ENCODE measurements around the gene EPM2A.

DNA sequence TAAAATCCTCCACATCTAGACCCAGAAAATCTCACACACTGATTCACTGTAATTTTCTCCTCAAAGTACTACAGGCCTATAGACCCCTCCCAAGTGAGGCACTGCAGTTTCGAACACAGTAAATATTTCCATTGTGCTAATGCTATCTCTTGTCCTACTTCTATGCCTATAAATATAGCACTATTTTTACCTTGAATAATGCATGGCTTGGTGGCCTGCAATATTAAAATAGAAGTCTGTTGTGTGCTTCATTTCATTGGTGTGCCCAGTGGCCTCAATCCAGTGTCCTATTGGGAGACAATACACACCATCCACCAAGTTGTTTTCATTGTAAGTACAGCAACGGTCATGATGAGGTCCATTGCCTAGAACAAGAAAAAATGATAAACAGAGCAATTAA lies 49.4 kb downstream of the EPM2A start:
- TF ChIP-seq, protein P1, sequence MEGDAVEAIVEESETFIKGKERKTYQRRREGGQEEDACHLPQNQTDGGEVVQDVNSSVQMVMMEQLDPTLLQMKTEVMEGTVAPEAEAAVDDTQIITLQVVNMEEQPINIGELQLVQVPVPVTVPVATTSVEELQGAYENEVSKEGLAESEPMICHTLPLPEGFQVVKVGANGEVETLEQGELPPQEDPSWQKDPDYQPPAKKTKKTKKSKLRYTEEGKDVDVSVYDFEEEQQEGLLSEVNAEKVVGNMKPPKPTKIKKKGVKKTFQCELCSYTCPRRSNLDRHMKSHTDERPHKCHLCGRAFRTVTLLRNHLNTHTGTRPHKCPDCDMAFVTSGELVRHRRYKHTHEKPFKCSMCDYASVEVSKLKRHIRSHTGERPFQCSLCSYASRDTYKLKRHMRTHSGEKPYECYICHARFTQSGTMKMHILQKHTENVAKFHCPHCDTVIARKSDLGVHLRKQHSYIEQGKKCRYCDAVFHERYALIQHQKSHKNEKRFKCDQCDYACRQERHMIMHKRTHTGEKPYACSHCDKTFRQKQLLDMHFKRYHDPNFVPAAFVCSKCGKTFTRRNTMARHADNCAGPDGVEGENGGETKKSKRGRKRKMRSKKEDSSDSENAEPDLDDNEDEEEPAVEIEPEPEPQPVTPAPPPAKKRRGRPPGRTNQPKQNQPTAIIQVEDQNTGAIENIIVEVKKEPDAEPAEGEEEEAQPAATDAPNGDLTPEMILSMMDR (IDR thresholded peaks at IDR 0.05) = no peak
- no peak for TF ChIP-seq POLR2A (IDR thresholded peaks at IDR 0.05)

Data from vagina (tissue), 2 donors.